M059J (cell line): Measurements from ENCODE around the gene RPL13. TPM values are rescaled to one million over a fixed set of nuclear protein-coding genes. Genes with fewer than 3 reads are reported as not detected.

ENCODE experiments used
- total RNA-seq: library from RNA; depleted of rRNA; stranded (reverse); fragments of >200 nt; shearing (Covaris generic); gene quantifications from 2 replicates; pipeline ENCODE4 v1.2.3, GENCODE V29; 2014; rRNA removed

Gene RPL13
- total RNA-seq, 1 experiment from 2014 or later: 2,167 TPM

Other genes starting within 250 kb of the RPL13 start
- 21.4 and 47.1 TPM in 2 replicates for gene ANKRD11, start 70.1 kb upstream of the RPL13 start, total RNA-seq
- gene SPG7, start 52.3 kb upstream of the RPL13 start, total RNA-seq: 69.6 and 77.5 TPM in 2 replicates
- gene CPNE7, start 15.1 kb downstream of the RPL13 start, total RNA-seq: 0.32 and 3.1 TPM in 2 replicates
- gene DPEP1, start 53.0 kb downstream of the RPL13 start, total RNA-seq: 0.79 TPM in 1 of 2 replicates, not detected in the other
- gene CHMP1A, start 97.0 kb downstream of the RPL13 start, total RNA-seq: 61.0 and 103 TPM in 2 replicates
- gene SPATA33, start 97.2 kb downstream of the RPL13 start, total RNA-seq: 6.9 and 12.6 TPM in 2 replicates
- 11.6 and 19.6 TPM in 2 replicates for gene CDK10, start 126.0 kb downstream of the RPL13 start, total RNA-seq
- 5.5 and 10.9 TPM in 2 replicates for gene SPATA2L, start 141.0 kb downstream of the RPL13 start, total RNA-seq
- gene VPS9D1, start 160.2 kb downstream of the RPL13 start, total RNA-seq: 6.6 and 7.0 TPM in 2 replicates
- 3.0 and 6.9 TPM in 2 replicates for gene ZNF276, start 160.9 kb downstream of the RPL13 start, total RNA-seq